DMS 273 (cell line): Measurements from ENCODE around the gene HNRNPL.
"Not testable (repeated sequence)": the region's sequence is repeated elsewhere in the genome, so short reads cannot be mapped to it uniquely, and the experiment has no call there.

ENCODE experiments used
- DNase-seq: peaks from one replicate; lab custom pipeline; 2025; ENCODE audit not compliant: unreplicated experiment; lab: John Stamatoyannopoulos, UW

The HNRNPL gene

GRCh38 chr19:38805180-38805579 lies 44.6 kb downstream of the HNRNPL start:
- no peak for DNase-seq

GRCh38 chr19:38803543-38803942 lies 46.2 kb downstream of the HNRNPL start:
- no peak for DNase-seq

- no peak for DNase-seq
Measured at GRCh38 chr19:38801359-38802095, 48.3 kb downstream of the HNRNPL start.

- no peak for DNase-seq
Measured at GRCh38 chr19:38800577-38801347, 49.0 kb downstream of the HNRNPL start.

- no peak for DNase-seq
Measured at GRCh38 chr19:38799104-38799503, 50.7 kb downstream of the HNRNPL start.

GRCh38 chr19:38797781-38798180 lies 52.0 kb downstream of the HNRNPL start:
- DNase-seq, result not testable (repeated sequence)

- no peak for DNase-seq
Measured at GRCh38 chr19:38796154-38796553, 53.6 kb downstream of the HNRNPL start.

GRCh38 chr19:38795549-38795948 lies 54.2 kb downstream of the HNRNPL start:
- no peak for DNase-seq

GRCh38 chr19:38793671-38794070 lies 56.1 kb downstream of the HNRNPL start:
- no peak for DNase-seq

GRCh38 chr19:38793177-38793576 lies 56.6 kb downstream of the HNRNPL start:
- DNase-seq, result peak; percentile 23

GRCh38 chr19:38792250-38793111 lies 57.3 kb downstream of the HNRNPL start:
- no peak for DNase-seq

- DNase-seq, result not testable (repeated sequence)
Measured at GRCh38 chr19:38791451-38792064, 58.2 kb downstream of the HNRNPL start.

GRCh38 chr19:38790507-38791403 lies 59.0 kb downstream of the HNRNPL start:
- DNase-seq, result not testable (repeated sequence)

- DNase-seq, result no peak
Measured at GRCh38 chr19:38788478-38789243, 61.1 kb downstream of the HNRNPL start, which contains the start of gene LGALS7B. Gene LGALS7B (plus strand): TSS chr19:38789200. CDS start chr19:38789227, 27 bp downstream.

GRCh38 chr19:38786572-38787265 lies 63.1 kb downstream of the HNRNPL start:
- DNase-seq, result peak; percentile 32
